ENCODE measurements around the gene MOG. TPM values are rescaled to one million over a fixed set of nuclear protein-coding genes. Genes with fewer than 3 reads are reported as not detected.

The MOG gene
- total and polyA plus RNA-seq, 2 donors (not counting 1 experiment from before 2014, with no cell fraction given): not detected

- Histone ChIP-seq H3K9ac (ENCODE audit: low read length) (peak overlapping the region; percentile 80), H3K27ac (ENCODE audit: low read length in 2 of 2) (peak overlapping the region; percentile 33 to 63), H3K36me3 (replicated peaks in 1 of 2; ENCODE audit: control extremely low read depth in 1 of 2, control insufficient read depth in 1 of 2, extremely low read depth in 1 of 2, insufficient read depth in 2 of 2, low read length in 1 of 2) (peaks cover 0 to 7% of the 10 kb centered on the region in 2 experiments), H3K79me2 (ENCODE audit: control insufficient read depth, insufficient read depth, low read length) (peaks cover 15% of the 10 kb centered on the region), H3K9me3 (ENCODE audit: control extremely low read depth in 1 of 3, control insufficient read depth in 2 of 3, insufficient read depth in 1 of 3, low read length in 2 of 3) (no peaks in the 10 kb centered on the region), H4K20me1 (ENCODE audit: control insufficient read depth, insufficient read depth, low read length, poor library complexity, severe bottlenecking) (peaks cover 22% of the 10 kb centered on the region), H3K4me3 (ENCODE audit: control extremely low read depth in 1 of 5, extremely low read depth in 1 of 5, insufficient read depth in 1 of 5, low read depth in 2 of 5, low read length in 4 of 5) (peak overlapping the region; percentile 68 to 88 (median 80)), H2AFZ (ENCODE audit: insufficient read depth, low read depth, low read length, poor library complexity, severe bottlenecking) (peak overlapping the region; percentile 86), H3K4me1 (ENCODE audit: control insufficient read depth in 2 of 2, insufficient read depth in 2 of 2, low read length in 2 of 2) (peaks cover 28 to 48% of the 10 kb centered on the region in 2 donors), H3K4me2 (replicated peaks; ENCODE audit: low read depth, low read length, poor library complexity, severe bottlenecking) (peak overlapping the region; percentile 98), H3K27me3 (replicated peaks in 1 of 4; ENCODE audit: control extremely low read depth in 1 of 4, control insufficient read depth in 3 of 4, insufficient read depth in 4 of 4, low read length in 3 of 4) (no peaks in the 10 kb centered on the region)
- TF ChIP-seq, protein P1, sequence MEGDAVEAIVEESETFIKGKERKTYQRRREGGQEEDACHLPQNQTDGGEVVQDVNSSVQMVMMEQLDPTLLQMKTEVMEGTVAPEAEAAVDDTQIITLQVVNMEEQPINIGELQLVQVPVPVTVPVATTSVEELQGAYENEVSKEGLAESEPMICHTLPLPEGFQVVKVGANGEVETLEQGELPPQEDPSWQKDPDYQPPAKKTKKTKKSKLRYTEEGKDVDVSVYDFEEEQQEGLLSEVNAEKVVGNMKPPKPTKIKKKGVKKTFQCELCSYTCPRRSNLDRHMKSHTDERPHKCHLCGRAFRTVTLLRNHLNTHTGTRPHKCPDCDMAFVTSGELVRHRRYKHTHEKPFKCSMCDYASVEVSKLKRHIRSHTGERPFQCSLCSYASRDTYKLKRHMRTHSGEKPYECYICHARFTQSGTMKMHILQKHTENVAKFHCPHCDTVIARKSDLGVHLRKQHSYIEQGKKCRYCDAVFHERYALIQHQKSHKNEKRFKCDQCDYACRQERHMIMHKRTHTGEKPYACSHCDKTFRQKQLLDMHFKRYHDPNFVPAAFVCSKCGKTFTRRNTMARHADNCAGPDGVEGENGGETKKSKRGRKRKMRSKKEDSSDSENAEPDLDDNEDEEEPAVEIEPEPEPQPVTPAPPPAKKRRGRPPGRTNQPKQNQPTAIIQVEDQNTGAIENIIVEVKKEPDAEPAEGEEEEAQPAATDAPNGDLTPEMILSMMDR (IDR thresholded peaks at IDR 0.05): peak; percentile 71
- no peak for TF ChIP-seq EZH2 (IDR thresholded peaks at IDR 0.05; ENCODE audit: borderline replicate concordance, insufficient read depth, low read depth, low read length, poor library complexity, severe bottlenecking)
- Mint-ChIP-seq H3K9me3 (ENCODE audit: insufficient read depth) (no peaks in the 10 kb centered on the region), H3K27ac (peak overlapping the region; percentile 71), H3K4me3 (peak overlapping the region; percentile 94), H3K27me3 (no peaks in the 10 kb centered on the region), H3K4me1 (peaks cover 51% of the 10 kb centered on the region)
- ChIA-PET POLR2A (interaction anchor here (0.7 to 1.9 kb wide), 3 partner anchors 22 to 1086 kb away, joined by 3 to 12 read pairs (median 4); no protein-coding TSS in a partner anchor), CTCF (interaction anchor here (0.5 to 13.5 kb wide), 6 partner anchors 9 to 987 kb away, joined by 3 to 226 read pairs (median 4); no protein-coding TSS in a partner anchor)
- peak; percentile 68 for DNase-seq
- intact Hi-C loops (cut with micrococcal nuclease): loop anchor here (5.0 kb wide), 2 partner anchors 76 to 124 kb away; a partner anchor contains a TSS
- WGBS (ENCODE audit: insufficient coverage): 1% methylated on average over 29 of the region's 32 CpGs
- peak; percentile 31 for ATAC-seq (ENCODE audit: low read depth)
Observed at GRCh38 chr6:29628419-29629281, 28.2 kb upstream of the MOG start.

Data from B cell (primary cell).